ENCODE results near the gene ARL6IP6.
"Not testable (repeated sequence)": the region's sequence is repeated elsewhere in the genome, so short reads cannot be mapped to it uniquely, and the experiment has no call there.

ARL6IP6 gene
- total RNA-seq: 15.8 to 29.5 (median 22.3) reads per million in 4 donors

DNA sequence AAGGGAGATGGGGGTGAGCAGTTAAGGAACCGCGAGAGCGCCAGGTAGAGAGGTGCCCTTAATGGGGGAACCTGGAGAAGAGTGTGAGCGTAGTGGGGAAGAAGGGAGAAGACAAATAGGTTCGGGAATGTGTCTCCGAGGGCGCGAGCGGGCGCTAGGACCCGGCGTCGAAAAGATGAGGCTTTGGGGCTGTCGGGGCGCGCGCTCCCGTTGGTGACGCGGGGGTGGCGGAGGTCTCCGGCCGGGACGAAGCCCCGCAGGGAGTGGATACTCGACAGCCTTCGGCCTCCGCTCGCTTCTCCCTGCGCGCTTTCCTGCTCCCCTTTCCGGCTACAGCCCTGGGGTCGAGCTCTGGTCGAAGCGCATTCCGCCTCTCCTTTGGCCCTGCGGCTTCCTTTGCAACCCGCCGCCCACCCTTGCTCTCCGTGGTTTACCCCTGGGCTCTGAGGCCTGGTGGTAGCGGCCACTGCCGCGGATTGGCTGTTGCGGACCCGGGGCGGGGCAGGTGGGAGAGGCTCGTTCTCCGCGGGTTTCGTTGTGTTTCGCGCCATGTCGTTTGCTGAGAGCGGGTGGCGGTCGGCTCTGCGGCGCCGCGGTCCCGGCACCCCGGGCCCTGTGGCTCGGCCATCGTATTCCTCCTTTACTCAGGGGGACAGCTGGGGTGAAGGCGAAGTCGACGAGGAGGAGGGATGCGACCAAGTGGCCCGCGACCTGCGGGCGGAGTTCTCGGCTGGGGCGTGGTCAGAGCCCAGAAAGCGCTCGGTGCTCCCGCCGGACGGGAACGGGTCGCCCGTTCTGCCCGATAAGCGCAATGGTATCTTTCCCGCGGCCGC lies at the start of gene ARL6IP6:
Gene ARL6IP6 (plus strand): TSS at position 545 of the 833 bp plus-strand sequence. CDS start 5 bp downstream, at position 550.
- DNase-seq: peak; percentile 85 to 95 (median 89)

DNA sequence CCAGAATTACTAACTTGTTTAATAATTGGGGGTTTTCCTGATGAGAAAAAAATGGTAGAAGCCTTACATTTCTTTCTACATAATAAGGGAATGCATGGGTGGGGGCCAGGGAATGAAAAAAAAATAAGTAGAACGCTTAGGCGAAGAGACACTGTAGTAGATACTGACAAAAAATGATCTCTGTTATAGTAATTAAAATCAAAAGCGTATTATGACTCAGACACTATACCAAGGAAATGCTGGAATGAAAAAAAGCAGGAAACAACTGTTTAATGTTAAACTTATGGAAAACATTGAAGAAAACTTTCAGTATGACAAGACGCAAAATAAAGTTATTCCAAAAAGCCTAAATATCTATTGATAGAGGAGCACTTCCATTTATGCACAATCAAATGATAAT lies 44.1 kb upstream of the ARL6IP6 start:
- DNase-seq: no peak

DNA sequence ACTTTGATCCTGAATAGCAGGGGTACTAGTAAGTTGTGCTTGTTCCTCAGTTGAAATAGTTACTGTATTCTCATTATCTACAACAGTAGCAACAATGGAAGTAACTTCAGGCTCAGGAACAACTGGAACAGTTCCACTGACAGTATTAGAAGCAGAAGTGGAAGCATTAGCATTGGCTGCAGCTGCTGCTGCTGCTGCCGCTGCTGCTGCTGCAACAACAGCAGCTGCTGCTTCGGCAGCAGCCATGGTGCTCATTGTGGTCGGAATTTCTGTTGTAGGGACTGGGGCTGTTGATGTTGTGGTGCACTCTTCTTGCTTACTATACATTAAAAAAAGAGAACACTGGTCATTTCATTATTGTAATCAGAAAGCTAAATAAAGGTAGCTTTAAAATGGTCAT lies 42.0 kb upstream of the ARL6IP6 start:
- DNase-seq: no peak

DNA sequence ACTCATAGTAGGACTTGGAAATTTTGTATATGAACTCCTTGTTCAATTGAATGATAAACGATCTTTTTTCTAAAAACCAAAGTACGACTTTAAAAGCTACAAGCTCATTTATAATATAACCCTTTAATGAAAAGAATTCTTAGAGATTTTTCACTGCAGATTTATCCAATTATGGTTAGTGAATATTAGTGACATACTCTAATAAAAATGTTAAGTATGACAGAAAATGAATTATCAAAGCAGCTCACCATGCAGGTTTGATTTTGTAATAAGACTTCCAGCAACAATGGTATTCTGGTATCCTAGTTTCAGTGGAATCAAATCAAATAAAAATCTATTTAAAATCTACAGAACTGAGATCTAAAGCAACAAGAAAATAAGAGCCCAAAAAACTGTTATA lies 39.6 kb upstream of the ARL6IP6 start:
- no peak for DNase-seq

DNA sequence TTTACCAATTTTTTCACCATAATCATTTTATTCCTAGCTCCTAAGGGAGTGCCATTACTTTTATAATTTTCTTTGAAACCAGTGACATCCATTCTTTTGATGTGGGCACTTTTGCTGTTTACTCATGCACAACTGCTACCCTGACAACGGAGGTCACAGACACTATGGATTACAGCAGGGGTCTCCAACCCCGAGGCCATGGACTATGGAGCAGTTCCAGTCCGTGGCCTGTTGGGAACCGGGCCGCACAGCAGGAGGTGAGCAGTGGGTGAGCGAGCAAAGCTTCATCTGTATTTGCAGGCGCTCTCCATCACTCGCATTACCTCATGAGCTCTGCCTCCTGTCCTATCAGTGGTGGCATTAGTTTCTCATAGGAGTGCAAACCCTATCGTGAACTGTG lies 35.8 kb upstream of the ARL6IP6 start:
- DNase-seq: no peak

DNA sequence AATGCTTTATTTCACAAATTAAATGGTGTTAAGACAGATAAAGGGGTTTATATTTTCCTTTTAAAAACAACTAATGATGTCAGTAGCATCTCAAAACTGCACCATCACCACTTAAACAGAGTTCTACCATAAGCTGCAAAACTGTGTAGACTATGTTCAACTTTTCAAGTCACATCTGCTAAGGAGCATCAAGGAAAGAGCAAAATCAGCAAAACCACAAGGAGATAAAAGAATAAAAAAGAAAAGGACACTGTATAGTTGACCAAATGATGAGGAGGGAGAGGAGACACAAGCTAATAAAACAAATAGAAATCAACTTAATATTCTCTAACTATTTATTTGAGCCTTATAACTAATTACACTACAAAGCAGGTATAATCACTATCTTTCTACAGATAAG lies 35.0 kb upstream of the ARL6IP6 start:
- no peak for DNase-seq

DNA sequence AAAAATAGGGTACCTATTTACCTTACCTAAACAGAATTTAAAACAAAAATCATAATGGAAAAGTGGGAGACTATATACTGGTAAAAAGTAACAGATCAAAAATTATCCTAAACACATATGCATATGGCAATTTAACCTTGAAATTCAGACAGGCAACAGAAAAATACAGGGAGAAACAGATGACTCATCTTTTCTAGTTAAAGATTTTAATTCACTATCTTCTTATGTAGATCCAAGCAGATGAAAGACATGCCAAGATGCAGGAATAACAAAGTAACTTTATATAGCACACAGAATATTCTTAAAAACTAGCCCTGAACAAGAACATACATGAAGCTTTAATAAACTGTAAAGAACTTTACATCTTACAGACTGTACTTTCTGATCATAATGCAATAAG lies 32.1 kb upstream of the ARL6IP6 start:
- no peak for DNase-seq

DNA sequence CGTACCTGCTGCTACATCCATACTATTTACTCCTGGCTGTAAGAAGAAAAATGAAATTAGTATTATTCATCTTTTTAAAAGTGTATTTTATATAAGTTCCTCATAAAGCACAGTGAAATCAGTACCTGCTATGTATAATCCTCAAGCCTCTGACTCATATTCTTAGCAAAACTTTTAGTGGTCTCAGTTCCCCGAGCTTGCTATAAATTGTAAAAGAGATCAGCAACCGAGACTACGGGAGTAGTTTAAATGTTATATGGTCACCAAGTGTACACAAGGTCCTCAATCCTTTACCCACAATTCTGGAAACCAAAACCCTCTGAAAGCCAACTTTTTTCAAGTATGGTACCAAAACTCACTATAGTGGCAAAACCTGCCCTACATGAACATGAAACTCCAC lies 25.4 kb upstream of the ARL6IP6 start:
- DNase-seq: peak in 1 of 5 donors; percentile 46

DNA sequence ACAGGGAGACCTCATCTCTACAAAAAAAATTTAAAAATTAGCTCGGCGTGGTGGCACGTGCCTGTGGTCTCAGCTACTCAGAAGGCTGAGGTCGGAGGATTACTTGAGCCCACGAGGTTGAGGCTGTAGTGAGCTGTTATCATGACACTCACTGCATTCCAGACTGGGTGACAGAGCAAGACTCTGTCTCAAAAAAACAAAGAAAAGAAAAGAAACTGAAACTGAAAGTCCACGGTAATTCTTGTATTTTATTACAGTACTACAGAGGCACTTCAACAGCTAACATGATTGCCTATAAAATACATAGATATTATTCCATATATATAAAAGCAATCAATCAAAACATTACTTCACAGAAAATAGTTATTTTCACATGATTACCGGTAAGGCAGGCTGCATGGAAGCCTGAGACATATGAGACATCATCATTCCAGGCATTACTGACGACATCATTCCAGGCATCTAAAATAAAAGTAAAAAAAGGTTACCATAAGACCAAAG lies 24.2 kb upstream of the ARL6IP6 start:
- DNase-seq: peak in 2 of 5 donors; percentile 2 to 56

DNA sequence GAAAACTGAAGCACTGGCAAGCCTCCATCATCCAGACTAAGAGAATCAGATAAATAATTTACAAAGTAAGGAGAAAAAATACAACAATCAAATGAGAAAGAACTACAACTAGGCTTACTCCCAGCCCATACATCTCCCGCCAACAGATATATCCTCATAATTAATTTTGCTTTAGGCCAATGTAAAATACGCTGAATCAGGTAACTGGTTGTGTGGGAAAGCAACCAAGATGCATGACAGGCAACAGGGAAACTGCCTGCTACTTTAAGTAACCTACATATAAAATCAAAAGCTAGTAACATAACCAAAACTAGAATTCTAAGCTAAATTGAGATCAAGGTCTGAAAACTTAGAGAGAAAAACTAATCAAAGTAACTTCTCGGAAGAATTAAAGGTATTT lies 22.7 kb upstream of the ARL6IP6 start:
- DNase-seq: no peak

DNA sequence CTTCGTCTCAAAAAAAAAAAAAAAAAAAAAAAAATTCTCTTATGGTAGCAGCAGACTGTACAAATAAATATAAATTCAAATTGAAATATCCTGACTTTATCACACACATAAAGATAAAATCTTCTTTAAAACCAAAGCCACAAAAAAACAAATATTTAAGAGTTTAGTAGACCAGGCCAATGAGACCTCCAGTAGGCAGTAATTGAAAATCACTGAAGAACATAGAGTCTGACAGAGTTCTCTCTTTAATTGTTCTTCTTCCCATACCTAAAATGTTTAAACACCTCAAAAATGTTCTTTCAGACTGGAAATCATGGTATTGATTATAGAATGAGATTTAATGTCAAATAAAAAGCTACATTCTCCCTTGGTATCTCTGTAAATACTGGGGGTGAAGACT lies 21.9 kb upstream of the ARL6IP6 start:
- no peak for DNase-seq

DNA sequence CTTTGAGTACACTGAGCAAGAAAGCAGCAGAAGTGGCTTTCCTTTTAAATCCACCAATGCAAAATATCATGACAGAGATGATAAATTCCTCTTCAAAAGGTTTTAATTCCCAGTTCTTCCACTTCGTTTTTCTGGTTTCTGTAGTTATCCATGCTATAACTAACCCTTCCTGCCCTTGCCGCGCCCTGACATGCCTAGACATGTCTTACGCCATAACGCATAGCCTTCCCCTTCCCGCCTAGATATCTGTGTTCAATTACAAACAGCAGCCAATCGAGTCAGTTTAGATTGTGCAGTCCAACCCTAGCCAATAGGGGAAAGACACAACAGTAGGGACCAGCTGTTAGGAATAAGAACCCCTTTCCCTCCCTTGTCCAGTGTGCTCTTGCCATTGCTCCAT lies 17.2 kb upstream of the ARL6IP6 start:
- no peak for DNase-seq

DNA sequence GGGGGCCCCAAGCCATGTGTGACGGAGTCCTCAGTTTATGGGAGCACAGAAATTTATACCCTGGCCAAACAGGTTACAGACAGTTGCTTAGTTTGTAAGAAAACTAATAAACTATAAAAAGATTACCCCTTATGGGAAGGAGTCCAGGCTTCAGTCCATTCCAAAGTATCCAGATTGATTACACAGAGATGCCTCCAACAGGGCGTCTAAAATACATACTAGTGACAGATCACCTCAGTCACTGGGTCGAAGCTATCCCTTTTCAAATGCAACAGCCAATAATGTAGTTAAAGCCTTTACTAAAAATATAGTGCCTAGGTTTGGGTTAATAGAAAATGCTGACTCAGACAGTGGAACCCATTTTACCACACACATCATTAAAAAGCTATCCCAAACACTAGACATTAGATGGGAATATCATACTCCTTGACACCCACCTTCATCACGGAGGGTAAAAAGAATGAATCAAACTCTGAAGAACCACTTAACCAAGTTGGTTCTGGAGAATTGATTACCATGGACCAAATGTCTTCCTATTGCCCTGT lies 11.9 kb upstream of the ARL6IP6 start:
- no peak for DNase-seq

DNA sequence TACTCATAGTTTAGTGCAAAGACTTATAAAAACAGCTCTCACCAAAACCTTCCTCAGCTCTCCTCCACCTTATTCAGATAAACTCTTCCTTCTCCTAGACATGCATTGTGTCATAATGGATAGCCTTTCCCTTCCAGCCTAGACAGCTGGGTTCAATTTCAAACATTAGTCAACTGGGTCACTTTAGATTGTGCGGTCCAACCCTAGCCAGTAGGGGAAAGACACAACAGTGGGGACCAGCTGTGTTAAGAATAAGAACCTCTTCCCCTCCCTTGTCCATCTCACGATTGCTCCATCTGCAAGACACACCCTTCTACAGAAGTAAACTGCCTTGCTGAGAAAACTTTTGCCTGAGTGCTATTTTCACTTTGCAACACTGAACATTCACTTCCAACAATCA lies 9.7 kb upstream of the ARL6IP6 start:
- DNase-seq: no peak

DNA sequence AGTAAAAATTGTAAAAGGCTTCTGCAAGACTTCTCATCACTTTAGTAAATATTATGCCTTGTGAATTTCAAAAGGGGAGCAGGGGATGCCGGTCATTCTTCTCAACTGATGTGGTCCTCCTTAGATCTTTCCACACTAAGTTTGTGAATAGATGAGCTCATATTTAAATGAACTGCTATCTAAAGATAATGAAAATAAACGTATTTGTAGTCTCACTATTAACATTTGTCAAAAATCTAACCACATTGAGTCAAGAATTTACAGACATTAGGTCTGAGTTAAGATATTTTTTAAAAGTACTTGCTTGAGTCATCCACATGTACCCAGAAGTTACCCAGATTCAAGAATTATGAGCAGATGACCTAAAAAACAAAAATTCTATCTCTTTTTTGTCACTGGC lies 7.7 kb upstream of the ARL6IP6 start:
- no peak for DNase-seq

DNA sequence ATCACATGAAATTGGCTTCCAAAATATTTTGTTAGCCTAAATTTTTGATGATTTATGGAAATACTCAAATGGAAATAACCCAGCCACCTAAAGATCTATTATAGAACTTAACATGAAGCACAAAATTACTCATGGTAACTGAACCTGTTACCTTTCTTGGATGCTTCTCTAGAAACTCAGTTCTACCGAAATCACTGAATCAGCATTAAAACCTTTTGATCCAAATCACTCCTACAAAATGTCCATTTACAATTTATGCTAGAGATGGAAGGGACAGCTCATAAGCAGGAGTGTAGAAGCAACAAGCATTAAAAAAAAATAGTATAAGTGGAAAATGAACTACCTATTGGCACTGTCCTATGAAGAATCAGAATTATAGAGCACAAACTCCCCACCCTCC lies 3.3 kb upstream of the ARL6IP6 start:
- no peak for DNase-seq

DNA sequence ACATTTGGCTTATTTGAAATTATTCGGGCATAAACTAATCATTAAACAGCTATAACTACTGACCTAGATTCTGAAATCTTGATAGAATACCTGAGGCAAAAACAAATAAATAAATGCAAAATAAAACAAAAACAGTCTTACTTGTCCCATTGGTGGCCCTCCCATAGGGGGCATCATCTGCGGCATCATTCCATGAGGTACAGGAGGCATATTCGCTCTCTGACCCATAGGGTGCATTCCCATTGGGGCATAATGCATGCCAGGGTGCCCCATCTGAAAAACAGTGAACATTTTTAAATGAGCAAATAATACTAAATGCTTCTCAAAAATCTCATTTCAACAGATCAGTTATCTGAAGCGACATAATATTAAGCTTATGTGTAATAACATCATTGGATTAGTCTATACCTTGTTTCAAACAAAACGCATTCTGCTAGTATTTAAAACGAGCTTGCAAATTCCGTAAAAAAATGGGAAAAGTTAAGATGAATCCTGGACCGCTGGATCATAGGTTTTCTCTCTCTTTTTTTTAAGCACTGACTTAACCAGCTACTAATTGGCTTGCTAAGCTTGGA lies 2.5 kb upstream of the ARL6IP6 start:
- DNase-seq: peak in 2 of 5 donors; percentile 8 to 34

DNA sequence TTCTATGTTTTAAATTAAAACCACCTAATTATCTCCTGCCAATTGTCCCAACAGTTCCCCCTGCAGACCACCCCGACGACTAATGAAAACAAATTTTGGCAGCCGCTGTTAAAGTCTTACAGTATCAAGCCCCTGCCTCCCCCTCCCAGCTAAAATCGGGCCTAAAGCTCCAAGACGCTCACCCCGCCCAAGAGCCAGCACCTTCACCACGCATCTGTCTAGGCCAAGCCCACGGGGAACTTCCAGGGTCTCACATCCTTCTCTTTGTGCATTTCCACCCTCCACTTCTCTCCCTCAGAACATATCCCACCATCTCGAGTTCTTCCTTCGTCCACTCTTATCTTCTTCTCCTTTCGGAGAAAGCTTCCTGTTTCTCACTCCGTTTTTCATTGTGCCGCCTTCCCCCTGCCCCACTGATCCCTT lies 1.6 kb upstream of the ARL6IP6 start:
- DNase-seq: peak in 4 of 5 donors; percentile 13 to 22 (median 16)

DNA sequence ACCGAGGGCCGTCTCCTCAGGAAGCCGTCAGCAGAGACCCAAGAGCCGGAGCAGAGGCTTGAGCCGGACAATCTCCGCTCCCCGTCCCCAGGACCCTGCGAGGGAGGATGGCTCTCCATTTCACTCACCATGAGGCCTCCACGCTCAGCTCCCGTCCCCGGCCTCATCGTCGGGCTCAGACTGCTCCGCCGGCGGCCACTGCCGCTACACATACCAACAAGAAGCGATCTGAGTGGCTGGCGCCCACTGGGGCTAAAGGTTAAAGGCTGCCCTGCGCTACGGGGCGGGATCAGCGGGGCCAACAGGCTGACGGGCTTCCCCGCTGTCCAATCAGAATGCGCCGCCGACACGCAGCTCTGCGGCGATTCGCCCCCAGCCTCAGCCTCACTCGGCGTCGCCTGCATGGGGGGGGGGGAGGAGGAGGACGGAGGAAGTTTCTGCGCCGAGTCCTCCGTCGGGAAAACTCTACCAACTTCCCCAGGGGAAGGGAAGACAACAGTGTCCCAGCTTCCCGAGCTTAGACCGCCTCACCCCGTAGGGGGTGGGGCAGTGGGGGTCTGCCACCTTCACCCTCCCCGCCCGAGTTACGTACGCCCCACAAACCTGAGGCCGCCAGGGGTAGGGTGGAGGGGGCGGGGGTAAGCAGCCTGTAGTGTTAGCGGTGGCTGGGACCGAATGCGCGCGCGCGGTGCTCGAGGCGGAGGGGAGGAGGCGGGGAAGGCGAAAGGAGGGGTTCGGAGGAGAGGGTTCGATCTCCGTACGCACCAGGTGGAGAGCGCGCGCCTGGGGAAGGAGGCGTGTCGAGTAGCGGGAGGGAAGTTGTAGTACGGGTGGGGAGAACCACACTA lies 968 bp upstream of the ARL6IP6 start, which contains the start of gene PRPF40A:
Gene PRPF40A (minus strand): TSS at position 234 of the 848 bp plus-strand sequence. CDS start 22 bp downstream, at position 212.
- peak; percentile 99 for DNase-seq

DNA sequence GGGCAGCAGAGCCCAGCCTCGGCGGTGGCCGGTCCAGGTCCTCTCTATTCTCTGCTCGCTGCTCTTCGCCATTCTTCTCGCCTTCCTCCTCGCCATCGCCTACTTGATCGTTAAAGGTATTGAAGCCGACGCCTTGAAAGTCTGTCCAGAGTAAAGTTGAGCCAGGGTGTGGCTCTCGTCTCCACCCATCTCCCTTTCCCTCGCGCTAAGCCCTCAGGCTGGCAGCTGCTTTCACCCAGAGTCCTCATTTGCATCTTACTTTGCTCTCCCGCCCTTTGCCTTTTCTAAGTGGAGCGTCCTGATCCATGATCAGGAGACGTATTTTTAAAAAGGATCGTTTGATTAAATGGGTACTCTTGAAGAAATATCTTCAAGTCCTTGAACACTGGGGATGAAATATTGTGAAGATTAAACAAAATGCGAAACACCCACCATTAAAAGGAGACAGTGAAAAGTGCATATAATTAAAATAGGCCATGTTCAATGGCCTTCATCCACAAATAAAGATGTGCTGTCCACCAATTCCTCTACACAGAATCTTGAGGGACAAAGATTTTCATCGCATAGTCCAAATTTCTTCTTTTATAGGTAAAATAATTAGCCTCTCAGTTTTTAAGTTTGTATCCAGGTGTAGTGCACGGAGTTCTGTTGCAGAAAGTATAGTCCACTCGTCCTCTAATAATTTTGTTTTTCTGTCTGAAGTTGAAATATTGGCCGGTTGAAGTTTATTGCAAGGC lies 657 bp downstream of the ARL6IP6 start:
- peak in 1 of 5 donors; percentile 72 for DNase-seq

DNA sequence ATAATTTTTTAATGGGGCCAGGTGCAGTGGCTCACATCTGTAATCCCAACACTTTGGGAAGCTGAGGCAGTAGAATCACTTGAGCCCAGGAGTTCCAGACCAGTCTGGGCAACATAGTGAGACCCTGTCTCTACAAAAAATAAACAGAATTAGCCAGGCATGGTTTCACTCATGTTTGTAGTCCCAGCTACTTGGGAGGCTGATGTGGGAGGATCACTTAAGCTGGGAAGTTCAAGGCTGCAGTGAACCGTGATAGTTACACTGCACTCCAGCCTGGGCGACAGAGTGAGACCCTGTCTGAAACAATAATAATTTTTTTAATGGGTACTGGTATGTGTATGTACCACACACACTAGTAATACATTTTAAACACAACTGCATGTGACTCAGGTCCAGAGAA lies 2.4 kb downstream of the ARL6IP6 start:
- no peak for DNase-seq

DNA sequence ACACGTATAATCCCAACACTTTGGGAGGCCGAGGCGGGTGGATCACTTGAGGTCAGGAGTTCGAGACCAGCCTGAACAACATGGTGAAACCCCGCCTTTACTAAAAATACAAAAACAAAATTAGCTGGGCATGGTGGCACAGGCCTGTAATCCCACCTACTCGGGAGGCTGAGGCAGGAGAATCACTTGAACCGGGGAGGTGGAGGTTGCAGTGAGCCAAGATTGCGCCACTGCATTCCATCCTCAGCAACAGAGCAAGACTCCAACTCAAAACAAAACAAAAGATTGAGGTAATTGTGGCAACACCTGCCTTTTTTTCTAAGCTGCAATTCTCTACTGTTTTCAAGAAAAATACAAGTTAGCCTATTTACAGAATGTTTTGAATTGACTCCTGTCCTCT lies 4.2 kb downstream of the ARL6IP6 start:
- DNase-seq: not testable (repeated sequence)

All from T-helper 1 cell (primary cell).